Measurements from ENCODE around the gene ASCC1. TPM values are rescaled to one million over a fixed set of nuclear protein-coding genes. Genes with fewer than 3 reads are reported as not detected.

ASCC1 gene
- total and polyA plus RNA-seq, 2 donors (not counting 1 experiment from before 2014, with no cell fraction given) = 17.9 to 28.1 TPM

DNA sequence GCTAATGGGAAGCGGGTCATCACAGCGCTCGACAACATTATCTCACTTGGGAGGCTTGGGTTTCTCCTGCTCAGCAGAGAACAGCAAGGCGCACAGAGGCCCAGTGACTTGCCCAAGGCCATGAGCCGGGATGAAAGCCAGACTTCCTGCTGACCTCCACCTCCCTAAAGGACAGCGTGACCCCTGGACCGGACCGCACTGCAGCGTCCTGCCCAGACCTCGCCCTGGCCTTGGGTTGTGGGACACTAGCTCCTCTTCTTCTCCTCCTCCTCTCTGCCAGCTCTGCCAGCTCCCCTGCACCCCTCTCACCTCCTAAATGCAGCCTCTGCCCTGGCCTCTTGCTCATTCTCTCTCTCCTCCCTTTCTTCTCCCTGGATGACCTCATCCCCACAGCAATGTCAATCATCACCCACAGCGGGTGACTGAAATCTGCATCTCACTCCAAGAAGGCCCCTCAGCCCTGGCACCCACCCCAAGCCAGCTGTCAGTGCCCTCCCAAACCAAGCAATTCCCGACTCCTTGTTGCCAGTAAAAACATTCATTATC is 147.1 kb downstream of the ASCC1 start:
- WGBS (ENCODE audit: insufficient coverage) = 86% methylated on average over 11 of the region's 12 CpGs
- H3K27ac ChIP-seq (ENCODE audit: low read length in 2 of 2) = no peak overlapping the region
- no peaks in the 10 kb centered on the region for H3K4me1 ChIP-seq (ENCODE audit: control insufficient read depth in 2 of 2, insufficient read depth in 2 of 2, low read length in 2 of 2)
- H2AFZ ChIP-seq (ENCODE audit: insufficient read depth, low read depth, low read length, poor library complexity, severe bottlenecking) = no peak overlapping the region
- peaks cover 33% of the 10 kb centered on the region for H4K20me1 ChIP-seq (ENCODE audit: control insufficient read depth, insufficient read depth, low read length, poor library complexity, severe bottlenecking)
- ChIA-PET CTCF (interaction anchor here (2.5 kb wide), 1 partner anchor 20 kb away, joined by 7 read pairs; no protein-coding TSS in a partner anchor), POLR2A (interaction anchor here (0.6 kb wide), 1 partner anchor 243 kb away, joined by 9 read pairs; no protein-coding TSS in a partner anchor)
- Mint-ChIP-seq H3K27ac (no peak overlapping the region), H3K4me3 (no peak overlapping the region), H3K4me1 (no peaks in the 10 kb centered on the region), H3K27me3 (no peaks in the 10 kb centered on the region), H3K9me3 (ENCODE audit: insufficient read depth) (no peaks in the 10 kb centered on the region)
- no peak for DNase-seq
- no peak overlapping the region for H3K4me2 ChIP-seq (replicated peaks; ENCODE audit: low read depth, low read length, poor library complexity, severe bottlenecking)
- TF ChIP-seq CTCF (IDR thresholded peaks at IDR 0.05) (no peak), EZH2 (IDR thresholded peaks at IDR 0.05; ENCODE audit: borderline replicate concordance, insufficient read depth, low read depth, low read length, poor library complexity, severe bottlenecking) (no peak)
- intact Hi-C loops (cut with micrococcal nuclease) = no loop called here
- H3K36me3 ChIP-seq (replicated peaks in 1 of 2; ENCODE audit: control extremely low read depth in 1 of 2, control insufficient read depth in 1 of 2, extremely low read depth in 1 of 2, insufficient read depth in 2 of 2, low read length in 1 of 2) = peaks cover 0 to 83% of the 10 kb centered on the region in 2 experiments
- no peak overlapping the region for H3K4me3 ChIP-seq (ENCODE audit: control extremely low read depth in 1 of 5, extremely low read depth in 1 of 5, insufficient read depth in 1 of 5, low read depth in 2 of 5, low read length in 4 of 5)
- H3K79me2 ChIP-seq (ENCODE audit: control insufficient read depth, insufficient read depth, low read length) = peaks cover 5% of the 10 kb centered on the region
- no peak for ATAC-seq (ENCODE audit: low read depth)
- peaks cover 0 to 7% (median 0%) of the 10 kb centered on the region in 3 donors for H3K9me3 ChIP-seq (ENCODE audit: control extremely low read depth in 1 of 3, control insufficient read depth in 2 of 3, insufficient read depth in 1 of 3, low read length in 2 of 3)
- H3K27me3 ChIP-seq (replicated peaks in 1 of 4; ENCODE audit: control extremely low read depth in 1 of 4, control insufficient read depth in 3 of 4, insufficient read depth in 4 of 4, low read length in 3 of 4) = no peaks in the 10 kb centered on the region
- no peak overlapping the region for H3K9ac ChIP-seq (ENCODE audit: low read length)

DNA sequence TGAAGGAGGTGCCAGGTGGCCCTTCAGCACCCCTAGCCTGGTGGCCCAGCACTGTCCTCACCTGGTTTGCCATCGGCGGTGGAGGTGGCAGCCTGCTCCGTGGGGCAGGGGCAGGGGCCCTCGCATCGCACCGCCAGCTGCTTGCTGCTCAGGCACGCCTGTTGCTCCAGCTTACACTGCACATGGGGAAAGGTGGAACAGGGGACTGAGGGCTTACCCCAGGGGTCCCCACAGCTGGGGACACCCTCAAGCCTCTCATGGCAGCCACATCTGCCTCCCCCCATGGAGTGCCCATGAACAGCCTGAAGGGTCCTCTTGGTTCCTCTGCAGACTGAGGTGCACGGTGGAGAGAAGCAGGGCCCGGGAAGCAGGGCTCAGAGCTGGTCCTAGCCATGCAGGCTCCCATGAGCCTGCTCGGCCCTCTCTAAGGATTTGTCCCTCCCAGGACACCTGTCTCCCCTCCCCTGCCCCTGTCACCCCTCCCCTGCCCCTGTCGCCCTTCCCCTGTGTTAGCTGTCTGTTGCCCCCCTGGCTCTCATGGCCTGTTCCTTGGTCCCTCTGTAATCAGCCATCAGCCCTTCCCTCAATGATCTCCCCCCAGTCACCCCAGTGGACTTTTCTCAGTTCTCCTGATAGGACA is 147.8 kb downstream of the ASCC1 start:
- Histone ChIP-seq H3K4me1 (ENCODE audit: control insufficient read depth in 2 of 2, insufficient read depth in 2 of 2, low read length in 2 of 2) (no peaks in the 10 kb centered on the region), H3K79me2 (ENCODE audit: control insufficient read depth, insufficient read depth, low read length) (no peaks in the 10 kb centered on the region), H3K27ac (ENCODE audit: low read length in 2 of 2) (no peak overlapping the region), H3K9me3 (ENCODE audit: control extremely low read depth in 1 of 3, control insufficient read depth in 2 of 3, insufficient read depth in 1 of 3, low read length in 2 of 3) (peaks cover 0 to 7% (median 0%) of the 10 kb centered on the region in 3 donors), H4K20me1 (ENCODE audit: control insufficient read depth, insufficient read depth, low read length, poor library complexity, severe bottlenecking) (peaks cover 26% of the 10 kb centered on the region), H3K27me3 (replicated peaks in 1 of 4; ENCODE audit: control extremely low read depth in 1 of 4, control insufficient read depth in 3 of 4, insufficient read depth in 4 of 4, low read length in 3 of 4) (no peaks in the 10 kb centered on the region), H3K36me3 (replicated peaks in 1 of 2; ENCODE audit: control extremely low read depth in 1 of 2, control insufficient read depth in 1 of 2, extremely low read depth in 1 of 2, insufficient read depth in 2 of 2, low read length in 1 of 2) (peaks cover 0 to 82% of the 10 kb centered on the region in 2 experiments), H3K9ac (ENCODE audit: low read length) (no peak overlapping the region), H2AFZ (ENCODE audit: insufficient read depth, low read depth, low read length, poor library complexity, severe bottlenecking) (no peak overlapping the region), H3K4me2 (replicated peaks; ENCODE audit: low read depth, low read length, poor library complexity, severe bottlenecking) (no peak overlapping the region), H3K4me3 (ENCODE audit: control extremely low read depth in 1 of 5, extremely low read depth in 1 of 5, insufficient read depth in 1 of 5, low read depth in 2 of 5, low read length in 4 of 5) (no peak overlapping the region)
- no peaks in the 10 kb centered on the region for H3K9me3 Mint-ChIP-seq (ENCODE audit: insufficient read depth)
- DNase-seq = no peak
- H3K27me3 Mint-ChIP-seq = no peaks in the 10 kb centered on the region
- no peak overlapping the region for H3K27ac Mint-ChIP-seq
- CTCF ChIA-PET = interaction anchor here (2.5 kb wide), 1 partner anchor 19 kb away, joined by 7 read pairs; no protein-coding TSS in a partner anchor
- H3K4me3 Mint-ChIP-seq = no peak overlapping the region
- no peak for TF ChIP-seq CTCF (IDR thresholded peaks at IDR 0.05)
- TF ChIP-seq EZH2 (IDR thresholded peaks at IDR 0.05; ENCODE audit: borderline replicate concordance, insufficient read depth, low read depth, low read length, poor library complexity, severe bottlenecking) = no peak
- POLR2A ChIA-PET = no interaction called here
- 95% methylated on average over 11 of the region's 11 CpGs for WGBS (ENCODE audit: insufficient coverage)
- no peak for ATAC-seq (ENCODE audit: low read depth)
- intact Hi-C loops (cut with micrococcal nuclease) = no loop called here
- no peaks in the 10 kb centered on the region for H3K4me1 Mint-ChIP-seq
